GM19468 (cell line): Measurements from ENCODE around the gene RPL29.

Experiments used
- ATAC-seq: cut with Tn5 transposase; IDR thresholded peaks from one replicate; pipeline ENCODE4 v1.9.1; 2021; ENCODE audit warnings: mild to moderate bottlenecking, moderate library complexity, moderate number of reproducible peaks; ENCODE audit not compliant: unreplicated experiment; ENCODE audit errors: extremely low read depth

RPL29 gene

GRCh38 chr3:51968170-51968775 lies 27.4 kb downstream of the RPL29 start:
- ATAC-seq = no peak

GRCh38 chr3:51967384-51968169 lies 28.1 kb downstream of the RPL29 start, which contains the start of gene PCBP4:
Gene PCBP4, minus strand, starts transcription at chr3:51967454. Its CDS starts 6,214 bp downstream, at chr3:51961240.
- ATAC-seq = no peak

- no peak for ATAC-seq
These were observed 28.7 kb downstream of the RPL29 start for GRCh38 chr3:51966922-51967383.

DNA sequence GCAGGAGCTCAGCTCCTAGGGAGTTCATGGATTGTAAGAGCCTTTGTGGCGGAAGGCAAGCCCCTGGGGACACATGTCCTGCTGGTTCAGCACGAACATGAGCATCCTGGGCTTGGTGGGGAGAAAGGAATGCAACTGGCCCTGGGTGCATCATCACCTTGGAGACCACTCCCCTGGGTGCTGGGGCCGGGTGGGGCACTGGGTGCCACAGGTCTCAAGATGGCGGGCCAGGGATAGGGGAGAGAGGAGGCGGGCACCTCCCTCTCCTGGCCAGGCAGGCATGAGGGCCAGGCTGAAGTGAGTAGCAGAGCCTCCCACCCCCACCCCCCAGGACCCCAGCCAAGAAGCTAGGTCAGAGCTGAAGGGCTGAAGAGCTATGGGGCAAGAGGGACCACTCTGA lies 29.2 kb downstream of the RPL29 start:
- ATAC-seq = no peak

DNA sequence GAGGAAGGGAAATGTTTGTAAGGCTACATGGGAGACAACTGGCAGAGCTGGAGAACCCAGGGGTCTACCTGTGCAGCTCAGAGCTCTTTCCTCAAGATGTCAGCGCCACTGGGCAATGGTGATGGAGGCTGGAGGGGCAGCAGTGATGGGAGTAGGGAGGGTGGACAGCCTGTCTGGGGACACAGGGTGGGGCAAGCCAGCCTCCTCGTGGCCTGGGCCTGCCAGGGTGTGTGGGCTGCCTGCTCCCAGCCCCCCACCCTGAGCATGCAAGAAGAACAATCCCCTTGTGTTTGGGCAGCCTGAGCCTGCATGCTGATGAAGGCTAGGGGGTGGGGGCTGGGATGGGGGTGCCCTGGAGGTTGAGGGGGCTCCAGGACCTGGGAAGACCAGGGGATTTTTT lies 29.7 kb downstream of the RPL29 start:
- ATAC-seq = no peak

DNA sequence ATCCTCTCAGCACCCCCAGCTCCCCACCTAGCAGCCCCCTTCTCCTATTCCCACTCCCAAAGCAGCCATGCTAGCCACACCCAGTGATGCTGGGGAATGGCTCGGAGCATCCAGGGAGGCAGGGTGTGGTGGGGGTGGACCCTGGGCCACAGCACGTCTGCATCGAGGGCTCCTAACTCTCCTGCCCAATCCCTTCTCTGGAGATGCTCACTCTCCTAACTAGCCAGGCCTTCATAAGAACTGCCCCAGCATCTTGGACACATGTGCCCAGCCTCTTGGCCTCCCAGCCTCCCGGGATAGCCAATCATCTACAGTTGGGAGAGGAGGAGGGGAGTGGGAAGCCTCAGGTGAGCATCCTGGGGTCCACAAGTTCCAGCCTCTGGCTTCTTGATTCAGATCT lies 31.2 kb downstream of the RPL29 start:
- ATAC-seq = no peak

GRCh38 chr3:51963951-51964451 lies 31.7 kb downstream of the RPL29 start:
- no peak for ATAC-seq

GRCh38 chr3:51962854-51963530 lies 32.7 kb downstream of the RPL29 start:
- ATAC-seq = no peak

DNA sequence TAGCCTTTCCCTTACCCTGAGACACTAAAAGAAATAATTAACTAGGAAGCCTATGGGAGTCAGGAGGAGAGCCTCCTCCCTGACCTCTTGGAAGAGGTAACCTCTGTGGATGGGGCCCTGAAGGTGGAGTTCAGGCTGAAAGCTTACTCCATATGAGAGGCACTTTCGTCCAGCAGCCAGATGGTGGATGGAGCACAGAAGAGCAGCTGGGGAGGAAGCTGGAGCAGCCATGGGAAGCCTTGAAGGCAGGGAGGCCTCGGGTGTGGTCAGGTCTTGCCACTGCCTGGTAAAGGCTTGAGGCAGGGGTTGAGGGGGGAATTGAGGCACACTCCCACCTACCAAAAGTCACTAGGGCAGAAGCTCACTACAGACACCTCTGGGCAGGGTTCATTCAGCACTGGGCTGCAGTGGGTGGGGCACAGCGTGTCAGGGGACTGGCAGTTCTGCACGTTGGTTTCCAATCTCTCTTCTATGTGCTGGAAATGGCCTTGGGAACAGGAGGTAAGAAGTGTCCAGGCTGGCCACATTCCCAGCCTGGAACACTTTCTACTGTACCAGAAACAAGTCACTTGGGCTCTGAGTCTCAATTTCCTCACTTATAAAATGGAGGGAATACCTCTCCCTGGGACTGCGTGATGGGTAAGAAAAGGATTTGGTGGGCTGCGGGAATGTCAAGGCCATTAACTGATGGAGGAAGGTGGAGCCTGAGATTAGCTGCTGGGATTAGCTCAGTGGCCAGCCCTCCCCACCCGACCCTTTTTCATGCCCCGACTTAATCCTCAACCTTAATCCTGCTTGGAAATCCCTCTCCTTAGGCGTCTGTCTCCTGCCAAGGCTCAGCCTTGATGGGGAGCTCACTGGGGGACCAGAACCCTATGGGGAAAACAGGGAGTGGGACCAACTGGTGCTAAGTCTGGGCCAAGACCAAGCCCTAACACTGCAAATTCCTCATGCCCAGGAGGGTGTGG lies 33.8 kb downstream of the RPL29 start:
- no peak for ATAC-seq

DNA sequence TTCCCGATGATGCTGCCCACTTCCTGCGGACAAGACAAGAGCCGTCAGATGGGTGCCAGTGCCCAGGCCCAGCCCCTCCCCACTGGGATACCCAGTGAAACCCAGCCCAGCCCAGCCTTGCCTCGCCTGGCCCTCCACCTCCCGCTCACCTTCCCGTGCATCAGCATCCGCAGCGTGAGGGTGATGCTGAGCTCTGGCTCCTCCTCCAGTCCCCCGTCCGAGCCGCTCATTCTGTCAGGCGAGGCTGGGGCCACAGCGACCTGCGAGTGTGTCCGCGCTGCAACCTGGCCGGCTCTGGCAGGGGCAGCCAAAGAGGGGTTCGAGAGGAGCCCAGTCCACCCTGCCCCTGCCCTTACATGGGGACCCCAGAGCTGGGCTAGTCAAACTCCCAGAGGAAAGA lies 34.7 kb downstream of the RPL29 start:
- no peak for ATAC-seq

DNA sequence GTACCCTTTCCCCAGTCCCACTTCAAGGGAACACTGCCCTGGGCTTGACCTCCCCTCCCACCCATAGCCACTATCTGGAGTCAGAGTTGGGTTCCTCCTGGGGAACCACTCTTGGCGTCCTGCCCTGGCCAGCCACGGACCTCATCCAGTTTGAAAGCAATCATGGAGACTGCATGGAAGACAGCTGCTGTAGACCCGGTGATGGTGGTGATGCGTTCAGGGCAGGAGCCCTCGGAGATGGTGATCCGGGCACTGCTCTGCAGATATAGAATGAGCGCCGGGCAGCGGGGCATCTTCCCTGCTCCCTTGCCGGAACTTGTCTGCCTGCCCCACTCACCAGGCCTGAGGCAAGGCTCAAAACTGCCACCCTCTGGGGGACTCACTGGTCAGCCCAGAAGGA lies 35.3 kb downstream of the RPL29 start:
- ATAC-seq = no peak

DNA sequence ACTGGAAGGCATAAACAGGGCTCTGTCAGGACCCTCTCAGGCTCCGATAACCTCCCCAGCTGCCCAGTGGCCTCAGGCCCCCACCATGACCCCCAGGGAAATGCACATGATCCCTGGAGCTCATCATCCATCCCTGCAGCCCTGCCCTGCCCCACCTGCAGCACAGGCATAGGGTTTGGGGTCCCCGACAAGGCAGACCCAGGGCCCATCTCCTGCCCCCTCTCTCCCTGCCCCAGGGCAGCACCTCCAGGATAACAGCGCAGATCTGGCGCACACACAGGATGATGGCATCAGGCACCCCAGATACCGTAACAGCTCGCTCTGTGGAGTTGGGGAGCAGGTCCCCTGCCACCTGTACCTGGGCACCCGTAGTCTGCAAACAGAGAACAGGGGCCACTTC lies 36.0 kb downstream of the RPL29 start:
- no peak for ATAC-seq

DNA sequence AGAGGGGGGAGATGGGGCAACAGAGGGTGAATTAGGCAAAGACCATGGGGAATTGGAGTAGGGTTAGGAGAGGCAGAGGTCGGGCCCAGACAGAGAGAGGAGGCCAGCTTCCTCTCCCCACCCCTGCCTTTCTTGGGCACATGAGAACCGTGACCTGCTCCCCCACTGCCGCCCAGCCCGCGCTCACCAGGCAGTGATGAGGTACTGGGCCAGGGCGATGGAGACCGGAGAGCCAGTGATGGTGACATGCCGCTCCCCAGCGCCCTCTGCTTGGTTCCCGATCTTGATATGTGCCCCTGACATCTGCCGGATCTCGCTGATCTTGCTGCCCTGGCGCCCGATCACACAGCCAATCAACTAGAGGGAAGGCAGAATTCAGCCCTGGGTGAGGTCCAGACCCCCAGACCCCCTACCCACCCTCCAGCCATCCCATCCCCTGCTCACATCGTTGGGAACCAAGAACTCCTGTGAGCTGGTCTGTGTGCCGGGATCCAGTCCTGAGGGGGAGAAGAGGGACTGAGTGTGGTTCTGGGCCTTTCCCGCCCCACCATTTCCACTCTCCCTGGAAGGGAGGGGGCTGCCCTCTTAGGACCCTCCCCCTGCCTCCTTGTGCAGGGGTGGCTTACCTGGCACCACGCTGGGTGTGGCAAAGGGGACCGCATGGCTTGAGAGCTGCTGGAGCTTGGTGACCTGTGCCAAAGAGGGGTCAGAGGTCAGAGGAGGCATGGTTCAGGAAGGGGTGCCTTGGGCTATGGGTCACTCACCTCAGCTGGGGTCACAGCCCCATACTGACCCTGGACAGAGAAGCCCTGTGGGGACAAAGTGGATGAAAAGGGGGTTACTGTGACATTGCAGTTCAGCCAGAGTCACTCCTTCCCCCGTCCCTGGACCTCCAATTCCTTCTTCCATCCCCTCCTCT lies 36.8 kb downstream of the RPL29 start:
- ATAC-seq = no peak

GRCh38 chr3:51957520-51958205 lies 38.0 kb downstream of the RPL29 start:
- no peak for ATAC-seq

DNA sequence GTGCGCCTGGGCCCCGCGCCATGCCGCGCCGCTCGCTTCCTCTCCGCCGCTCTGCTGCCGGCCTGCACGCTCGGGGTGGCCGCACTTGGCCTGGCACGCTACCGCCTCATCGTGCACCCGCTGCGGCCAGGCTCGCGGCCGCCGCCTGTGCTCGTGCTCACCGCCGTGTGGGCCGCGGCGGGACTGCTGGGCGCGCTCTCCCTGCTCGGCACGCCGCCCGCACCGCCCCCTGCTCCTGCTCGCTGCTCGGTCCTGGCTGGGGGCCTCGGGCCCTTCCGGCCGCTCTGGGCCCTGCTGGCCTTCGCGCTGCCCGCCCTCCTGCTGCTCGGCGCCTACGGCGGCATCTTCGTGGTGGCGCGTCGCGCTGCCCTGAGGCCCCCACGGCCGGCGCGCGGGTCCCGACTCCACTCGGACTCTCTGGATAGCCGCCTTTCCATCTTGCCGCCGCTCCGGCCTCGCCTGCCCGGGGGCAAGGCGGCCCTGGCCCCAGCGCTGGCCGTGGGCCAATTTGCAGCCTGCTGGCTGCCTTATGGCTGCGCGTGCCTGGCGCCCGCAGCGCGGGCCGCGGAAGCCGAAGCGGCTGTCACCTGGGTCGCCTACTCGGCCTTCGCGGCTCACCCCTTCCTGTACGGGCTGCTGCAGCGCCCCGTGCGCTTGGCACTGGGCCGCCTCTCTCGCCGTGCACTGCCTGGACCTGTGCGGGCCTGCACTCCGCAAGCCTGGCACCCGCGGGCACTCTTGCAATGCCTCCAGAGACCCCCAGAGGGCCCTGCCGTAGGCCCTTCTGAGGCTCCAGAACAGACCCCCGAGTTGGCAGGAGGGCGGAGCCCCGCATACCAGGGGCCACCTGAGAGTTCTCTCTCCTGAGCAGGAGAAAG lies 39.6 kb downstream of the RPL29 start:
- no peak for ATAC-seq

DNA sequence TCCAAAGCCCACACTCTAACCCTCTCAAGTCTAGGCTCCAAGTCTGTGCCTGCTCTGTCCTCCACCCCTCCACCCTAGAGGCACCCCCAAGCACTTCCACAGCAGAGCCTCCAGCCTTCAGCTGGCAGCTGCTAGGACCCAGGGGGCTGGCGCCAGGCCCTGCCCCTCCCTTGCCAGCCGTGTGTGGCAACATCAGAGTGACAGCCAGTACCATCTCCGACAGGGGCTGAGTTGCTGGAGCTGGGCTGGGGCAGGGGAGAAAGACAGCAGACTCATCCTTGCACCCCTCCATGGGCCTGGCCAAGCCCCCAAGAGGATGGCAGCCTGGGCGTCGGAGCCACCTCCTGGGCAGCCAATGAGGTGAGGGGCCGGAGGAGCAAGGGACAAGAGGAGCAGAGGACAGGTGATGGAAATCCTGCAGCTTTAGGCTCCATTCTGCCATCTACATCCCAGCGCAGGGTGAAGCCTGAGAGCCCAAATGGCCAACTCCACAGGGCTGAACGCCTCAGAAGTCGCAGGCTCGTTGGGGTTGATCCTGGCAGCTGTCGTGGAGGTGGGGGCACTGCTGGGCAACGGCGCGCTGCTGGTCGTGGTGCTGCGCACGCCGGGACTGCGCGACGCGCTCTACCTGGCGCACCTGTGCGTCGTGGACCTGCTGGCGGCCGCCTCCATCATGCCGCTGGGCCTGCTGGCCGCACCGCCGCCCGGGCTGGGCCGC lies 40.4 kb downstream of the RPL29 start, which contains the start of gene GPR62:
TSS of gene GPR62 (plus strand) at position 207 of the 718 bp plus-strand sequence. CDS start at position 479, 272 bp downstream.
- ATAC-seq = no peak

DNA sequence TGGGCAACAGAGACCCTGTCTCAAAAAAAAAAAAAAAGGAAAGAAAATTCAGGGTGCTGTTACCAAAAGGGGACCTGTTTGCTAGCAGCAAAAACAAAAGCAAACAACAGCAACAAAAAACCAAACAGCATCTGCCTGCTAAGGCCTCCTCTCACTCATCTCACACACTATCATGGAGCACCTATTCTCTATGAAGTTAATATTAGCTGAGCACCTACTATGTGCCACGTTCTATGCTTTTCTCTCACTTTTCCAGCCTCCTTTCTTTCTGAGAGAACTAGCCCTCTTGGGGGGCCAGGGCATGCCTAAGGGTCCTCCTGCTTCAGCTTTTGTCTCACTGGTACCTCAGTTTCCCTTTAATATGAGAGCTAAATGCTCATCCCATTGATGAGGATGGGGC lies 41.0 kb downstream of the RPL29 start:
- ATAC-seq = no peak
